ENCODE results near the gene ZNF611. TPM values are rescaled to one million over a fixed set of nuclear protein-coding genes. Genes with fewer than 3 reads are reported as not detected.
"Not testable (repeated sequence)": the region's sequence is repeated elsewhere in the genome, so short reads cannot be mapped to it uniquely, and the experiment has no call there.

Gene ZNF611
- total RNA-seq, 2 experiments from 2014 or later, result 14.6 to 15.5 TPM

GRCh38 chr19:52703917-52704316 is 30.9 kb downstream of the ZNF611 start:
- no peak for DNase-seq
- H3K27me3 Mint-ChIP-seq, result no peaks in the 10 kb centered on the region
- ChIA-PET CTCF (no interaction called here), POLR2A (no interaction called here)
- H3K4me3 Mint-ChIP-seq, result no peak overlapping the region
- Histone ChIP-seq H3K4me3 (ENCODE audit: low read length) (no peak overlapping the region), H3K27ac (ENCODE audit: low read depth in 1 of 2, low read length in 2 of 2) (no peak overlapping the region), H3K36me3 (ENCODE audit: insufficient read depth, low read length) (peaks cover 30% of the 10 kb centered on the region), H3K27me3 (ENCODE audit: control insufficient read depth in 1 of 2, insufficient read depth in 2 of 2, low read length in 2 of 2) (no peaks in the 10 kb centered on the region), H3K4me1 (ENCODE audit: insufficient read depth, low read length) (no peaks in the 10 kb centered on the region), H3K9me3 (ENCODE audit: control insufficient read depth in 1 of 2, insufficient read depth in 1 of 2, low read length in 2 of 2) (peaks cover 55 to 81% of the 10 kb centered on the region in 2 experiments)
- peaks cover 79% of the 10 kb centered on the region for H3K36me3 Mint-ChIP-seq (ENCODE audit: low read depth)
- no peak for ATAC-seq (ENCODE audit: poor library complexity)
- H3K27ac Mint-ChIP-seq, result no peak overlapping the region
- H3K4me1 Mint-ChIP-seq (ENCODE audit: low read depth), result no peaks in the 10 kb centered on the region
- H3K9me3 Mint-ChIP-seq, result peaks cover 20% of the 10 kb centered on the region
- intact Hi-C loops (cut with DNase I, micrococcal nuclease), result no loop called here
- TF ChIP-seq, protein P1, sequence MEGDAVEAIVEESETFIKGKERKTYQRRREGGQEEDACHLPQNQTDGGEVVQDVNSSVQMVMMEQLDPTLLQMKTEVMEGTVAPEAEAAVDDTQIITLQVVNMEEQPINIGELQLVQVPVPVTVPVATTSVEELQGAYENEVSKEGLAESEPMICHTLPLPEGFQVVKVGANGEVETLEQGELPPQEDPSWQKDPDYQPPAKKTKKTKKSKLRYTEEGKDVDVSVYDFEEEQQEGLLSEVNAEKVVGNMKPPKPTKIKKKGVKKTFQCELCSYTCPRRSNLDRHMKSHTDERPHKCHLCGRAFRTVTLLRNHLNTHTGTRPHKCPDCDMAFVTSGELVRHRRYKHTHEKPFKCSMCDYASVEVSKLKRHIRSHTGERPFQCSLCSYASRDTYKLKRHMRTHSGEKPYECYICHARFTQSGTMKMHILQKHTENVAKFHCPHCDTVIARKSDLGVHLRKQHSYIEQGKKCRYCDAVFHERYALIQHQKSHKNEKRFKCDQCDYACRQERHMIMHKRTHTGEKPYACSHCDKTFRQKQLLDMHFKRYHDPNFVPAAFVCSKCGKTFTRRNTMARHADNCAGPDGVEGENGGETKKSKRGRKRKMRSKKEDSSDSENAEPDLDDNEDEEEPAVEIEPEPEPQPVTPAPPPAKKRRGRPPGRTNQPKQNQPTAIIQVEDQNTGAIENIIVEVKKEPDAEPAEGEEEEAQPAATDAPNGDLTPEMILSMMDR (IDR thresholded peaks at IDR 0.05), result no peak

DNA sequence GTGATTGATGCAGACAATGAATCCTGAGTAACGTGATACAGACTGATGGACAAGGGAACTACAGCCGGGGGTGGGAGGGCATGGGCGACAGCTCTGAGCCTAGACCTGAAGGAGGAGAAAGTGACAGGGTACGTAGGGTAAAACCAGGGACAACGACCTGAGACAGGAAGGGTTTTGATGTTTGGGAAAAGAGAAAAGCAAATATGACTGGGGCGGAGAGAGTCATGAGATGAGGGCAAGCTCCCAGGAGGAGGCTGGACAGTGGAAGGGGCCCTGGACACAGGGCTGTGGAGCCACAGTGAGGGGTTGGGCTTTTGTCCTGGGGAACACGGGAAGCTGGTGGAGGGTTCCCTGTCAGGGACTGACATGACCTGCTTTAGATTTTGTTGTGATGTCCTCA is 34.2 kb downstream of the ZNF611 start:
- DNase-seq (no peak), ATAC-seq (ENCODE audit: poor library complexity) (no peak)
- intact Hi-C loops (cut with DNase I, micrococcal nuclease), result no loop called here
- Mint-ChIP-seq H3K9me3 (peaks cover 14% of the 10 kb centered on the region), H3K36me3 (ENCODE audit: low read depth) (peaks cover 48% of the 10 kb centered on the region), H3K27ac (no peak overlapping the region), H3K27me3 (no peaks in the 10 kb centered on the region), H3K4me3 (no peak overlapping the region), H3K4me1 (ENCODE audit: low read depth) (no peaks in the 10 kb centered on the region)
- H3K36me3 ChIP-seq (ENCODE audit: insufficient read depth, low read length), result peaks cover 3% of the 10 kb centered on the region
- TF ChIP-seq, protein P1 (IDR thresholded peaks at IDR 0.05), result no peak
- H3K4me3 ChIP-seq (ENCODE audit: low read length), result no peak overlapping the region
- CTCF ChIA-PET, result no interaction called here
- H3K9me3 ChIP-seq (ENCODE audit: control insufficient read depth in 1 of 2, insufficient read depth in 1 of 2, low read length in 2 of 2), result peaks cover 43 to 54% of the 10 kb centered on the region in 2 experiments
- no peaks in the 10 kb centered on the region for H3K27me3 ChIP-seq (ENCODE audit: control insufficient read depth in 1 of 2, insufficient read depth in 2 of 2, low read length in 2 of 2)
- H3K4me1 ChIP-seq (ENCODE audit: insufficient read depth, low read length), result no peaks in the 10 kb centered on the region
- POLR2A ChIA-PET, result no interaction called here
- no peak overlapping the region for H3K27ac ChIP-seq (ENCODE audit: low read depth in 1 of 2, low read length in 2 of 2)

DNA sequence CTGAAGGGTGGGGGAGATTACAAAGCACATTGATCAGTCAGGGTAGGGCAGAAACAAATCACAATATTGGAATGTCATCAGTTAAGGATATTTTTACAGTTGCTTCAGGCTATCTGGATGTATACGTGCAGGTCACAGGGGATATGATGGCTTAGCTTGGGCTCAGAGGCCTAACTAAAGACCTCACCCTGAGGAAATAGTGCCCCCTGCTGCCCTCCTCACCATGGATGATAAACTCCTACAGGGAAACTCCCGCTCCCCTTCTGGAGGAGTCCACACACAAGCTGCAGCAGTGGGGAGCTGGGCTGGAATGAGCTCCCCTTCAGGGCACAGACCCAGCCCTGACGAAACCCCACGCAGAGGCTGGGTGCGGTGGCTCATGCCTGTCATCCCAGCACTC is 35.3 kb downstream of the ZNF611 start:
- H3K9me3 Mint-ChIP-seq; H3K4me3 Mint-ChIP-seq; intact Hi-C loops (cut with DNase I, micrococcal nuclease); H3K4me3 ChIP-seq (ENCODE audit: low read length); H3K27ac ChIP-seq (ENCODE audit: low read depth in 1 of 2, low read length in 2 of 2); H3K36me3 ChIP-seq (ENCODE audit: insufficient read depth, low read length); H3K4me1 ChIP-seq (ENCODE audit: insufficient read depth, low read length); H3K27me3 Mint-ChIP-seq; POLR2A ChIA-PET; ATAC-seq (ENCODE audit: poor library complexity); CTCF ChIA-PET; H3K4me1 Mint-ChIP-seq (ENCODE audit: low read depth); H3K27ac Mint-ChIP-seq; H3K27me3 ChIP-seq (ENCODE audit: control insufficient read depth in 1 of 2, insufficient read depth in 2 of 2, low read length in 2 of 2): not testable (repeated sequence)
- peaks cover 43 to 46% of the 10 kb centered on the region in 2 experiments for H3K9me3 ChIP-seq (ENCODE audit: control insufficient read depth in 1 of 2, insufficient read depth in 1 of 2, low read length in 2 of 2)
- peaks cover 36% of the 10 kb centered on the region for H3K36me3 Mint-ChIP-seq (ENCODE audit: low read depth)
- peak in 1 of 14 experiments; percentile 28 for DNase-seq

GRCh38 chr19:52695996-52696395 is 38.8 kb downstream of the ZNF611 start:
- Histone ChIP-seq H3K9me3 (ENCODE audit: control insufficient read depth in 1 of 2, insufficient read depth in 1 of 2, low read length in 2 of 2) (peaks cover 13 to 18% of the 10 kb centered on the region in 2 experiments), H3K4me3 (ENCODE audit: low read length) (no peak overlapping the region), H3K27me3 (ENCODE audit: control insufficient read depth in 1 of 2, insufficient read depth in 2 of 2, low read length in 2 of 2) (no peaks in the 10 kb centered on the region), H3K4me1 (ENCODE audit: insufficient read depth, low read length) (peaks cover 4% of the 10 kb centered on the region), H3K27ac (ENCODE audit: low read depth in 1 of 2, low read length in 2 of 2) (no peak overlapping the region), H3K36me3 (ENCODE audit: insufficient read depth, low read length) (no peaks in the 10 kb centered on the region)
- ChIA-PET CTCF (no interaction called here), POLR2A (no interaction called here)
- ATAC-seq (ENCODE audit: poor library complexity), result no peak
- DNase-seq, result no peak
- peaks cover 3% of the 10 kb centered on the region for H3K9me3 Mint-ChIP-seq
- TF ChIP-seq, protein P1 (IDR thresholded peaks at IDR 0.05), result no peak
- peaks cover 4% of the 10 kb centered on the region for H3K4me1 Mint-ChIP-seq (ENCODE audit: low read depth)
- no peak overlapping the region for H3K27ac Mint-ChIP-seq
- intact Hi-C loops (cut with DNase I, micrococcal nuclease), result no loop called here
- no peak overlapping the region for H3K4me3 Mint-ChIP-seq
- H3K27me3 Mint-ChIP-seq, result no peaks in the 10 kb centered on the region
- H3K36me3 Mint-ChIP-seq (ENCODE audit: low read depth), result peaks cover 13% of the 10 kb centered on the region

Measured in CD4-positive, alpha-beta T cell (primary cell).